Limb (tissue), 2 donors: ENCODE data around the gene SLC9A6.
"Not testable (repeated sequence)": the region's sequence is repeated elsewhere in the genome, so short reads cannot be mapped to it uniquely, and the experiment has no call there.

Source experiments
- DNase-seq, 2 donors: peaks; one replicate each; pipeline ENCODE4 v3.0.0-alpha.2; 2016; ENCODE audit errors: extremely low spot score in 2 of 2

SLC9A6 gene

GRCh38 chrX:136063340-136064079 is 78.3 kb downstream of the SLC9A6 start:
- no peak for DNase-seq

GRCh38 chrX:136064661-136065043 is 79.4 kb downstream of the SLC9A6 start:
- no peak for DNase-seq

GRCh38 chrX:136065044-136065671 is 79.9 kb downstream of the SLC9A6 start:
- DNase-seq: peak; percentile 35 to 60

GRCh38 chrX:136067097-136067496 is 81.9 kb downstream of the SLC9A6 start:
- no peak for DNase-seq

- DNase-seq: no peak
Observed at GRCh38 chrX:136067966-136068365, 82.7 kb downstream of the SLC9A6 start.

GRCh38 chrX:136076942-136077341 is 91.7 kb downstream of the SLC9A6 start:
- DNase-seq: no peak

GRCh38 chrX:136080766-136081165 is 95.5 kb downstream of the SLC9A6 start:
- DNase-seq: no peak

- no peak for DNase-seq
Observed at GRCh38 chrX:136086521-136086920, 101.3 kb downstream of the SLC9A6 start.

GRCh38 chrX:136091898-136092297 is 106.7 kb downstream of the SLC9A6 start:
- not testable (repeated sequence) for DNase-seq

- no peak for DNase-seq
Observed at GRCh38 chrX:136094962-136095361, 109.7 kb downstream of the SLC9A6 start.
